Islet precursor cell (in vitro differentiated cells): ENCODE data around the gene RAB7A.
"Not testable (repeated sequence)": the region's sequence is repeated elsewhere in the genome, so short reads cannot be mapped to it uniquely, and the experiment has no call there.

Source experiments
- DNase-seq: peaks from one replicate; pipeline ENCODE4 v3.0.0-alpha.2; 2018

RAB7A gene

GRCh38 chr3:128712848-128713247 is 13.1 kb upstream of the RAB7A start:
- no peak for DNase-seq

GRCh38 chr3:128714887-128715491 is 11.0 kb upstream of the RAB7A start:
- DNase-seq: no peak

DNA sequence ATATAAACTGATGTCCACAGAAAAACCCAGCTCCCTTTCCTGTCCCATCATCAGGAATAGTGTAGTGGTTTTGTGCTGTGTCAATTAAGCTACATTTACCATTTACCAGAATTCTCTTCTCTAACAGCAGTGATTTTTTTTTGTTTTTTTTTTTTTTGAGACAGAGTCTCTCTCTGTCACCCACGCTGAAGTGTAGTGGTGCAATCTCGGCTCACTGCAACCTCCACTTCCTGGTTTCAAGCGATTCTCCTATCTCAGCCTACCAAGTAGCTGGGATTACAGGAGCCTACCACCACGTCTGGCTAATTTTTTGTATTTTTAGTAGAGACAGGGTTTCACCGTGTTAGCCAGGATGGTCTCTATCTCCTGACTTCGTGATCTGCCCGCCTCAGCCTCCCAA is 7.1 kb upstream of the RAB7A start:
- not testable (repeated sequence) for DNase-seq

DNA sequence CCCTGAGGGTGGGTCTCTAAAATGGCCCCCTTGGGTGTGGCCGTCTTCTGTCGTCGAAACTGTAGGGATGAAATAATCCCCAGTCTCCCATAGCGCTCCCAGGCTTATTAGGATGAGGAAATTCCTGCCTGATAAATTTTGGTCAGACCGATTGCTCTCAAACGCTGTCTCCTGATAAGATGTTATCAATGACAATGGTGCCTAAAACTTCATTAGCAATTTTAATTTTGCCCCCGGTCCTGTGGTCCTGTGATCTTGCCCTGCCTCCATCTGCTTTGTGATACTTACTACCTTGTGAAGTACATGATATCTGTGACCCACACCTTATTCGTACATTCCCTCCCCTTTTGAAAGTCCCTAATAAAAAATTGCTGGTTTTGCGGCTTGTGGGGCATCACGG is 5.1 kb upstream of the RAB7A start:
- DNase-seq: no peak

DNA sequence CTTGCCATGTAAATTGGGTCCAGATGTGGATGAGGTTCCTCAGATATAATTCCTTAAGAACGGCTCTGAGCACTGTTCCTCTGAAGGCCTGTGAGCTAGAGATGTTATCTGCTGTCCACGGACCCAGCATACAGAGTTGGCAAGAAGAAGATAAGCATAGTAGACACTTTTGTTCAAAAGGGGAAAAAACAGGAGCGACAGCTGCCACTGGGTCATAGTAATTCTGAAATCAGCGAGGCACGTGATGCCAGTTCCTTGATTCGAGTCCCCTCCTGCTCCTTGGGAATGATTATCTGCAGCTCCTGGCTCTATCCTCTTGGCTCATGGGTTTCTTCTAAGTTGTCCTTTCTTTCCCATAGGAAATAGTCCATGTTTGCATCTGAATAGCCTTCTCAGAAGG is 2.5 kb upstream of the RAB7A start:
- DNase-seq: no peak

DNA sequence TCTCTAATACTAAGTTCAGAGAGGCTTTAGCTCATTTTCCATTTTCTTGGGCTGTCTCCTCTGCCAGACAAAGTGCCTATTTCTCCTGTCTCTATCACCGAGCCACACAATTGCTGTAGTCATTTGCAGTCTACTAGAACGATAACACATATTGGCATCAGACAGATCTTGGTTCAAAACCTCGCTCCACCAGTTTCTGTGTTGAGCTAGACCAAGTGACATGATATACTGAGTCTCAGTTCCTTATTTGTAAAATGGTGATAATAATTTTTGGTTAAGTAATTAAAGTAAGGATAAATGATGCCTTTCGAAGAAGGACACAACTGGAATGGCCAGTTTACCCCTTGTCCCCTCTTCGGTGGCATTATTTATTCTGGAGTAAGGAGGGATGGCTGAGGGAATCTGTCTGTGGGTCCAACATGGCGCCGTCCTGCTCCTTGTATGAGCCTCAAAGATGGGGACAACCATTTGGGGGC is 398 bp upstream of the RAB7A start:
- no peak for DNase-seq

GRCh38 chr3:128727059-128727458 is 1.1 kb downstream of the RAB7A start:
- DNase-seq: no peak

GRCh38 chr3:128727485-128727884 is 1.5 kb downstream of the RAB7A start:
- no peak for DNase-seq

GRCh38 chr3:128727996-128728395 is 2.0 kb downstream of the RAB7A start:
- no peak for DNase-seq

DNA sequence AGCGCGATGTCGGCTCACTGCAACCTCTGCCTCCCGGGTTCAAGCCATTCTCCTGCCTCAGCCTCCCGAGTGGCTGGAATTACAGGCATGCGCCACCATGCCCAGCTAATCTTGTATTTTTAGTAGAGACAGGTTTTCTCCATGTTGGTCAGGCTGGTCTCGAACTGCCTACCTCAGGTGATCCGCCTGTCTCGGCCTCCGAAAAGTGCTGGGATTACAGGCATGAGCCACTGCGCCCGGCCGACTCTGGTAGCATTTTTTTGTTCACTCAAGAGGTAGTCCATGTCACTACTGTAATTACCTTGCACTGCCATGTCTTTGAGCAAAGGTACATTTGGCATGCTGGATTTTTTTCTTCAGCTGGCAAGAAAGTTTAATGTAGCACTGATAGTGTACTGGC is 2.5 kb downstream of the RAB7A start:
- not testable (repeated sequence) for DNase-seq

GRCh38 chr3:128730471-128730870 is 4.5 kb downstream of the RAB7A start:
- no peak for DNase-seq

DNA sequence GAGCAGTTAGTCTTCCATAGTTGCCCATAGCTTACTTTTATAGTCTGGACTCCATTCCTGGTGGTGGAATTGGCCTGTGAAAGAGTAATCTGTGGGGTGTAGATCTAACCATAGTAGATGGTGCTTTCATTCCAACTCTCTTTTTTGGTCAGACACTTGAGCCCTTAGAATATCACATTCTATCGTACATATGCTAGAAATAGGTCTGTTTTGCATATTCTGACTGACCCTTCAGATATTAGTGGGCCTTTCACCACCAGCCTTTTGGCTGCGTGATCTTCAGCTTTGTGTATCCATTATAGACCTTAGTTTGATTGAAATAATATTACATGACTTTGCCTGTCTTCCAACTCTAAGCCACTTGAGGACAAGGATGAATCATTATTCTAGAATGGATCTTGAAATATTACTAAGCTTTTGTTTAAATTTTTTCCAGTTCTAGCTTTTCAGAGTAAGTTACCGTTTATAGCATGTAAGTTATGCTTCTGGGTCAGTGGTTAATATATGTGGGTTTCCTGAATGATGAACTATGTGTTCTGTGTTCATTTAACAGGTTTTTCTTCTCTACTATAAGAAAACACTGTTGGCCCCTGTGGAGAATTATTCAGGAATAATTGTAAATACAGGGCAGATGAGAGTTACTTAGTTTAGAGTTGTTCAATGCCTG is 8.7 kb downstream of the RAB7A start:
- no peak for DNase-seq

GRCh38 chr3:128735287-128735686 is 9.3 kb downstream of the RAB7A start:
- DNase-seq: no peak

- no peak for DNase-seq
These were observed 9.9 kb downstream of the RAB7A start for GRCh38 chr3:128735884-128736283.

GRCh38 chr3:128736601-128737000 is 10.6 kb downstream of the RAB7A start:
- no peak for DNase-seq

- DNase-seq: no peak
These were observed 14.6 kb downstream of the RAB7A start for GRCh38 chr3:128740621-128741020.

DNA sequence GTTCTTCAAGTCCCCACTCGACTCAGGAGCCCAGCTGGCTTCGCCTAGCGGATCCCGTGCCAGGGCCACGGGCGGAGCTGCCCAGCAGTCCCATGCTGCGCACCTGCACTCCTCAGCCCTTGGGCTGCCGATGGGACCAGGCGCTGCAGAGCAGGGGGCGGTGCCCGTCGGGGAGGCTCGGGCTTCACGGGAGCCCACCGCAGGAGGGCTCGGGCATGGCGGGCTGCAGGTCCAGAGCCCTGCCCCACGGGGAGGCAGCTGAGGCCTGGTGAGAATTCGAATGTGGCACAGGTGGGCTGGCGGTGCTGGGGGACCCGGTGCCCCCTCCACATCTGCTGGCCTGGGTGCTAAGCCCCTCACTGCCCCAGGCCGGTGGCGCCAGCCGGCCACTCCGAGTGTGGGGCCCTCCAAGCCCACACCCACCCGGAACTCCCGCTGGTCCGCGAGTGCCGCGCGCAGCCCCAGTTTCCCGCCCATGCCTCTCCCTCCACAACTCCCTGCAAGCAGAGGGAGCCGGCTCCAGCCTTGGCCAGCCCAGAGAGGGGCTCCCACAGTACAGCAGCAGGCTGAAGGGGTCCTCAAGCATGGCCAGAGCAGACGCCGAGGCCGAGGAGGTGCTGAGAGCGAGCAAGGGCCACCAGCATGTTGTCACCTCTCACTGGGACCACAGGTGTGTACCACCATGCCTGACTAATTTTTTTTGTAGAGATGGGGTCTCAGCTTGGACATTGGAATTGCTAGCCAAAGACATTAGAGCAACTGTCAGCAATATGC is 17.0 kb downstream of the RAB7A start:
- DNase-seq: no peak

DNA sequence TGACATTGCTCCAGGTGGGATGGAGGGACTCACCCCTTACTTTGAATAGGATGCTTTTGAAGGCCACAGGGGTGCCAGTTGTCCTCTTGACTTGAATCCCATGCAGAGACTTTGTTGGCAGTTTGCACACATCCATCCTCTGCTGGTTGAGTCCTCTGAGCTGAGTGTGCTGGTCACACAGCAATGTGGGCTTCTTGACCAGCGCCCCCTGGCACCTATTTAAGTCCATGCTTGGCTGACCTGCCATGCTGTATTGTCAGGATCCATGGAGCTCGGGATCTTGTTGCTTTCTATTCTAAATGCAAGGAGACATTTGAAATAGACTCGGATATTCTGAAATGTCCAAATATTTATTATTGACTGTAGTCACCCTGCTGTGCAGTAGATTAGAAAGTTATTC is 19.8 kb downstream of the RAB7A start:
- no peak for DNase-seq

DNA sequence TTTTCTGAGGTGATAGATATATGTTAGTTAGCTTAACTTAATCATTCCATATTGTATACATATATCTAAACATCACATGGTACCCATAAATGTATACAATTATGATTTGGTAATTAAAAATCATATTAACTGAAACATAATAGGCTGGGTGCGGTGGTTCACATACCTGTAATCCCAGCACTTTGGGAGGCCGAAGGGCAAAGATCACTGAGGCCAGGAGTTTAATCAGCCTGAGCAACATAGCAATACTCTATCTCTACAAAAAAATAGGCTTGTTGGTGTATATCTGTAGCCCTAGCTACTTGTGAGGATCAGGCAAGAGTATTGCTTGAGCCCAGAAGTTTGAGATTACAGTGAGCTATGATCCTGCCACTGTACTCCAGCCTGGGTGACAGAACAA is 20.9 kb downstream of the RAB7A start:
- DNase-seq: no peak

- no peak for DNase-seq
These were observed 22.6 kb downstream of the RAB7A start for GRCh38 chr3:128748557-128748956.

GRCh38 chr3:128749035-128749434 is 23.1 kb downstream of the RAB7A start:
- DNase-seq: no peak

DNA sequence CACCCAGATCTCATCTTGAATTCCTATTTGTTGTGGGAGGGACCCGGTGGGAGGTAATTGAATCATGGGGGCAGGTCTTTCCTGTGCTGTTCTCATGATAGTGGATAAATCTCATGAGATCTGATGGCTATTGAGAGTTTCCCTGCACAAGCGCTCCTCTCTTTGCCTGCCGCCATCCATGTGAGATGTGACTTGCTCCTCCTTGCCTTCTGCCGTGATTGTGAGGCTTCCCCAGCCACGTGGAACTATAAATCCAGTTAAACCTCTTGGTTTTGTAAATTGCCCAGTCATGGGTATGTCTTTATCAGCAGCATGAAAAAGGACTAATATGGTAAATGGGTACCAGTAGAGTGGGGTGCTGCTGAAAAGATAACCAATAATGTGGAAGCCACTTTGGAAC is 23.6 kb downstream of the RAB7A start:
- DNase-seq: not testable (repeated sequence)

DNA sequence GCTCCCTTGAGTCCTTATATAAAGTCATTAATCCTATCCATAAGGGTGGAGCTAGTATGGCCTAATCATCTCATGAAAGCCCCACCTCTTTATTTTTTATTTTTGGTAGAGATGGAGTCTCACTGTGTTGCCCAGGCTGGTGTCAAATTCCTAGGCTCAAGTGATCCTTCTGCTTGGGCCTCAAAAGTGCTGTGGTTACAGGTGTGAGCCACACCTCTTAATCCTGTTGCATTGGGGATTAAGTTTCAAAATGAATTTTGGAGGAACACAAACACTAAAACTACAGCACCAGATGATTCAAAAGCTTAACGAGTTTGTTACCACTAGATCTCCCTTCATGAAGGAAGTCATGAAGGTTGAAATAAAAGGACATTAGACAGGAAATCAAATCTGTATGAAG is 27.7 kb downstream of the RAB7A start:
- no peak for DNase-seq

DNA sequence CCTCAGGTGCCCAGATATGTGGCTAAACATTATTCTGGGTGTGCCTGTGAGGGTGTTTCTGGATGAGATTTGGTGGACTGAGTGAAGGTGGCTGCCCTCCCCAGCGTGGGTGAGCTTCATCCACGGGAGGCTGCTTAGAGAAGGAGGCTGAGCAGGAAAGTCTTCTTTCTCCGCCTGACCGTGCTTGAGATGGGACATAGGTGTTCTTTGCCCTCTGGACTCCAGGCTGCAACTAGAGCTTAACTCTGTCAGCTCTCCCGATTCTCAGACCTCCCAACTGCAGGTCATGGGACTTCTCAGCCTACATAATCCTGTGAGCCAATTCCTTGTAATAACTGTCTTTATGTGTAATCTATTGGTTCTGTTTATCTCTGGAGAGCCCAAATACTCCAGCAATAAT is 34.1 kb downstream of the RAB7A start:
- no peak for DNase-seq
